PC-3 (cell line): ENCODE data around the gene CAMK2B. TPM values are rescaled to one million over a fixed set of nuclear protein-coding genes. Genes with fewer than 3 reads are reported as not detected.

Source experiments
- ATAC-seq: fragments of 200-7000 bp; cut with Tn5 transposase; 2 replicates; pipeline ENCODE4 v1.9.1; 2020; ENCODE audit warnings: mild to moderate bottlenecking, moderate library complexity
- Bru-seq: library from RNA; stranded (reverse); fragments of 400-500 nt; gene quantifications from one replicate; lab custom pipeline; 2021; lab: Mats Ljungman, UMichigan
- BruChase-seq, 2 experiments: library from RNA; stranded (reverse); fragments of 400-500 nt; gene quantifications; one replicate each; lab custom pipeline; 2021; lab: Mats Ljungman, UMichigan
- BruUV-seq: library from RNA; stranded (reverse); fragments of 400-500 nt; replicated peaks from 2 replicates; lab custom pipeline; 2021; lab: Mats Ljungman, UMichigan
- CTCF ChIA-PET: fragments of 300-600 bp; sonication (Branson Sonifier 250); formaldehyde crosslinking; loops from one replicate; lab custom pipeline; 2022; ENCODE audit warnings: antibody characterized with exemption; lab: Charles Lee
- POLR2A ChIA-PET: fragments of 300-600 bp; sonication (Branson Sonifier 250); formaldehyde crosslinking; loops from one replicate; lab custom pipeline; 2022; ENCODE audit warnings: antibody characterized with exemption; ENCODE audit not compliant: unreplicated experiment; lab: Charles Lee
- DNase-seq: peaks from one replicate; pipeline ENCODE4 v3.0.0-alpha.2; 2015
- H2AFZ ChIP-seq: fragments of 300-600 bp; sonication (generic); 2 replicates; pipeline ENCODE4 v1.6.0; 2016; ENCODE audit warnings: antibody characterized with exemption, low read length
- H3F3A ChIP-seq: fragments of 300-600 bp; sonication (generic); one replicate; pipeline ENCODE4 v1.6.0; 2017; ENCODE audit warnings: antibody characterized with exemption, low read length, control low read depth, mild to moderate bottlenecking; ENCODE audit not compliant: unreplicated experiment
- H3K27ac ChIP-seq: fragments of 300-600 bp; sonication (generic); 2 replicates; pipeline ENCODE4 v1.5.1; 2016; ENCODE audit warnings: mild to moderate bottlenecking, low read length
- H3K27me3 ChIP-seq: fragments of 300-600 bp; sonication (generic); 2 replicates; pipeline ENCODE4 v1.6.1; 2016; ENCODE audit warnings: low read length, mixed read lengths
- H3K36me3 ChIP-seq: fragments of 300-600 bp; sonication (generic); 2 replicates; pipeline ENCODE4 v1.6.1; 2016; ENCODE audit warnings: low read depth, mixed run types, low read length, mixed read lengths
- H3K4me1 ChIP-seq: fragments of 300-600 bp; sonication (generic); 2 replicates; pipeline ENCODE4 v1.5.1; 2016; ENCODE audit warnings: low read length; ENCODE audit not compliant: insufficient read depth
- H3K4me2 ChIP-seq: fragments of 300-600 bp; sonication (generic); 2 replicates; pipeline ENCODE4 v1.6.0; 2016; ENCODE audit warnings: low read length
- H3K4me3 ChIP-seq: fragments of 300-600 bp; sonication (generic); 2 replicates; pipeline ENCODE4 v1.5.1; 2016; ENCODE audit warnings: mild to moderate bottlenecking, low read length, mixed read lengths
- H3K79me2 ChIP-seq: fragments of 300-600 bp; sonication (generic); 2 replicates; pipeline ENCODE4 v1.6.1; 2017; ENCODE audit warnings: low read length, mixed read lengths
- H3K9ac ChIP-seq: fragments of 300-600 bp; sonication (generic); 2 replicates; pipeline ENCODE4 v1.6.0; 2016; ENCODE audit warnings: mild to moderate bottlenecking, low read length
- H3K9me2 ChIP-seq: fragments of 300-600 bp; sonication (generic); replicated peaks from 2 replicates; pipeline ENCODE4 v1.6.1; 2016; ENCODE audit warnings: mixed run types, low read length, mixed read lengths
- H3K9me3 ChIP-seq: fragments of 300-600 bp; sonication (generic); 2 replicates; pipeline ENCODE4 v1.6.1; 2016; ENCODE audit warnings: low read length, mixed read lengths
- H4K20me1 ChIP-seq: fragments of 300-600 bp; sonication (generic); 2 replicates; pipeline ENCODE4 v1.6.1; 2016; ENCODE audit warnings: low read length, mixed read lengths
- EZH2 ChIP-seq: fragments of 300-600 bp; sonication (generic); IDR thresholded peaks from one replicate; pipeline ENCODE4 v1.6.1; 2017; ENCODE audit warnings: antibody characterized with exemption, mild to moderate bottlenecking, low read length; ENCODE audit not compliant: unreplicated experiment
- EZH2phosphoT487 ChIP-seq: fragments of 300-600 bp; sonication (generic); IDR thresholded peaks from 2 replicates; pipeline ENCODE4 v1.6.1; 2018; ENCODE audit warnings: mild to moderate bottlenecking, antibody characterized with exemption, low read length, borderline replicate concordance
- intact Hi-C: fragments of 100-400 bp; cut with micrococcal nuclease; formaldehyde crosslinking; loops from 2 replicates; pipeline ENCODE4 v1.9.0; 2023
- long read RNA-seq: library from polyadenylated mRNA; unstranded; transcript quantifications from one replicate; pipeline ENCODE4 v2.0.0, GENCODE V29; 2021; ENCODE audit not compliant: unreplicated experiment
- total RNA-seq: library from RNA; depleted of rRNA; stranded (reverse); fragments of >200 nt; gene quantifications from 2 replicates; pipeline ENCODE4 v1.2.3, GENCODE V29; 2014; rRNA removed
- TF ChIP-seq, protein P1 (sequence below): fragments of 300-600 bp; sonication (generic); conservative IDR thresholded peaks from 2 replicates; pipeline ENCODE4 v1.5.1; 2017; ENCODE audit warnings: antibody characterized with exemption, low read depth, mild to moderate bottlenecking, low read length

Gene CAMK2B
- total RNA-seq (0.69 and 1.2 TPM in 2 replicates), Bru-seq, nascent RNA (percentile 36 among the genes with signal in this experiment), BruChase-seq, experiment 1, labeled RNA remaining after a 6-hour chase (percentile 32 among the genes with signal in this experiment), BruChase-seq, experiment 2, labeled RNA remaining after a 2-hour chase (percentile 43 among the genes with signal in this experiment)
- long read RNA-seq, partial matches to known transcripts, result 3 of 21 reads
- long read RNA-seq, other reads (novel, unspliced or antisense), result 17 of 21 reads

DNA sequence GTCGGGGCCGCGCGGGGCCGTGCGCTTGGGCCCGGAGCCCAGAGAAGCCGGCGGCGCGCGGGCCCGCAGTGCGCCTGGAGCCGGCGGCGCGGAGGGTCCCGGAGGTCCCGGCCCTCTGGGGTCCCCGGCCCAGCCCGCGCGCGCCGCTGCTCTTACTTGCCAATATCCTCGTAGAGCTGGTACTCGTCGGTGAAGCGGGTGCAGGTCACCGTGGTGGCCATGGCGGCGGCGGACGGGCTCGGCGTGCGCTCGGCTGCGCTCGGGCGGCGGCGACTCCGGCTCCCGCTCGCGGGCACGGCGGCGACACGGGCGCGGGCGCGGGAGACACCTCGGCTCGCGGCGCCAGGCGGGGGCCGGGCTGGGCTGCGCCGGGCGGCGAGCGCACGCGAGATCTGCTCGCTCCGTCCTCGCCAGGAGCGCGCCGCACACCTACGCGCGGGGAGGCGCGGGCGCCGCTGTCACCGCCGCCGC, at the start of gene CAMK2B:
Gene CAMK2B, minus strand, starts transcription at position 394 of the 471 bp plus-strand sequence. Its CDS starts 173 bp downstream, at position 221.
- intact Hi-C loops, result no loop called here
- H3K27me3 ChIP-seq, result peaks cover 20% of the 10 kb centered on the region
- no peaks in the 10 kb centered on the region for H3K36me3 ChIP-seq
- H3K4me3 ChIP-seq, result peak within 1 kb of the TSS; percentile 44
- no peak within 1 kb of the TSS for H3K9ac ChIP-seq
- POLR2A ChIA-PET, result no interaction called here
- H3K79me2 ChIP-seq, result no peaks in the 10 kb centered on the region
- peak within 1 kb of the TSS; percentile 70 for H3K4me2 ChIP-seq
- no peaks in the 10 kb centered on the region for H3F3A ChIP-seq
- CTCF ChIA-PET, result no interaction called here
- H3K9me2 ChIP-seq, result no peaks in the 10 kb centered on the region
- no peaks in the 10 kb centered on the region for H3K9me3 ChIP-seq
- TF ChIP-seq, protein P1, sequence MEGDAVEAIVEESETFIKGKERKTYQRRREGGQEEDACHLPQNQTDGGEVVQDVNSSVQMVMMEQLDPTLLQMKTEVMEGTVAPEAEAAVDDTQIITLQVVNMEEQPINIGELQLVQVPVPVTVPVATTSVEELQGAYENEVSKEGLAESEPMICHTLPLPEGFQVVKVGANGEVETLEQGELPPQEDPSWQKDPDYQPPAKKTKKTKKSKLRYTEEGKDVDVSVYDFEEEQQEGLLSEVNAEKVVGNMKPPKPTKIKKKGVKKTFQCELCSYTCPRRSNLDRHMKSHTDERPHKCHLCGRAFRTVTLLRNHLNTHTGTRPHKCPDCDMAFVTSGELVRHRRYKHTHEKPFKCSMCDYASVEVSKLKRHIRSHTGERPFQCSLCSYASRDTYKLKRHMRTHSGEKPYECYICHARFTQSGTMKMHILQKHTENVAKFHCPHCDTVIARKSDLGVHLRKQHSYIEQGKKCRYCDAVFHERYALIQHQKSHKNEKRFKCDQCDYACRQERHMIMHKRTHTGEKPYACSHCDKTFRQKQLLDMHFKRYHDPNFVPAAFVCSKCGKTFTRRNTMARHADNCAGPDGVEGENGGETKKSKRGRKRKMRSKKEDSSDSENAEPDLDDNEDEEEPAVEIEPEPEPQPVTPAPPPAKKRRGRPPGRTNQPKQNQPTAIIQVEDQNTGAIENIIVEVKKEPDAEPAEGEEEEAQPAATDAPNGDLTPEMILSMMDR, result no peak
- TF ChIP-seq EZH2, result no peak
- no peak for TF ChIP-seq EZH2phosphoT487
- no peak within 1 kb of the TSS for H3K27ac ChIP-seq
- ATAC-seq, result peak; percentile 35
- no TSS peak for BruUV-seq
- no peaks in the 10 kb centered on the region for H3K4me1 ChIP-seq
- DNase-seq, result no peak
- no peak within 1 kb of the TSS for H2AFZ ChIP-seq
- H4K20me1 ChIP-seq, result no peaks in the 10 kb centered on the region

DNA sequence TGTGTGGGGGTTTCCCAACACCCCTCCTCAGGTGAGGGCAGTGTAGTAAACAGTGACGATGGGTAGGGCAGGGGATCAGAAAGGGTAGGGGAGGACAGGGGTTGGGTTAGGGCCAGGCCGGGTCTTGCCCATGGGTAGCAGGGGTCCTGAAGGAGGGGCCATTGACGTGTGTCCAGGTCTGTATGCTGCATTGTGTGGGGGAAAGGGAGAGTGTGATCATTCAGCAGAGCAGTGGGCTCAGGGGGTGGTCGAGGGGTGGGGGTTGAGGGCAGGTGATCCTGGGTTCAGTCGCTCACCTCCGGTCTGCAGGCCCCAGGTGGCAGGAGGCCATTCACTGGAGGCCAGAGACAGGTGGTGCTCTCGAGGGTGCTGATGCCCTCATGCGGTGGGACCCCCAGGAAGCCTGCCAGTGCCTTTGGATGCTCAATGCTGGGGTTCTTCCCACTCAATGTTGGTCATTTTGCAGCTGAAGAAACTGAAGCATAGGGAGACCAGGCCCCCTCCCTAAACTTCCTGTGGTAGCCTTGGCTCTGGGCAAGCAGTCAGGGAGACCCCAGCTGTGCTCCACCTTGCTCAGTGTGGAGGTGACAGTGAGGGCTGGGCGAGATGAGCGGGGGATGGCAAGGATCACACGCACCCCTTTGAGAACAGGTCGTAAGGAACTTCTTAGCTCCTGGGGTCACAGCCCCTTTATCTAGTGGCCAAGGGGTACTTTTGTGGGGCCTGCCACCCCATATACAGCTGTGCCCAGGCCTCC, 48.8 kb upstream of the CAMK2B start:
- H4K20me1 ChIP-seq, result no peaks in the 10 kb centered on the region
- no peaks in the 10 kb centered on the region for H3K9me2 ChIP-seq
- no peak for ATAC-seq
- H3K9me3 ChIP-seq, result no peaks in the 10 kb centered on the region
- H3K9ac ChIP-seq, result no peak overlapping the region
- no TSS peak for BruUV-seq
- H3K27ac ChIP-seq, result no peak overlapping the region
- H3K79me2 ChIP-seq, result no peaks in the 10 kb centered on the region
- no peaks in the 10 kb centered on the region for H3F3A ChIP-seq
- TF ChIP-seq EZH2, result no peak
- TF ChIP-seq EZH2phosphoT487, result no peak
- TF ChIP-seq, protein P1, result no peak
- intact Hi-C loops, result loop anchor here (10.0 kb wide), 1 partner anchor 101 kb away; no protein-coding TSS in a partner anchor
- H3K27me3 ChIP-seq, result no peaks in the 10 kb centered on the region
- no peak for DNase-seq
- no peaks in the 10 kb centered on the region for H3K36me3 ChIP-seq
- no peak overlapping the region for H2AFZ ChIP-seq
- no peak overlapping the region for H3K4me2 ChIP-seq
- H3K4me1 ChIP-seq, result peaks cover 30% of the 10 kb centered on the region
- no peak overlapping the region for H3K4me3 ChIP-seq
- CTCF ChIA-PET, result no interaction called here
- POLR2A ChIA-PET, result no interaction called here
